Measurements from ENCODE around the gene CHFR.
"Not testable (repeated sequence)": the region's sequence is repeated elsewhere in the genome, so short reads cannot be mapped to it uniquely, and the experiment has no call there.

Gene CHFR

DNA sequence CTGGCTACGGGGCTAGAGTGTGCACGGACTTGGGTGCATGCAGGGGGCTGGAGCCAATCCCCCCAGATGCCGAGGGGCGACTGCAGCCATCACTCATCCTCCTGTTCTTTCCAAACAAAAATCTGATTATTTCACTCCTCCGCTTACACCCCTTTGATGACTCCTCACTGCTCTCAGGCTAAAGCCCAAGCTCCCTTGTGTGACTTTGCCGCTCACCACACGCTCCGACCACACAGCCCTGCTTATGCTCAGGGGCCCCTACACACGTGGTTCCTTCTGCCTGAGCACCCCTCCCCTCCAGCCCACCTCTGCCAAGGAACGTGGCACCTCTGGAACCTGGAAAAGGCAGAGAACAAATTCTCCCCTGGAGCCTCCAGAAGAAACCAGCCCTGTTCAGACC lies 13.7 kb downstream of the CHFR start:
- DNase-seq: no peak

DNA sequence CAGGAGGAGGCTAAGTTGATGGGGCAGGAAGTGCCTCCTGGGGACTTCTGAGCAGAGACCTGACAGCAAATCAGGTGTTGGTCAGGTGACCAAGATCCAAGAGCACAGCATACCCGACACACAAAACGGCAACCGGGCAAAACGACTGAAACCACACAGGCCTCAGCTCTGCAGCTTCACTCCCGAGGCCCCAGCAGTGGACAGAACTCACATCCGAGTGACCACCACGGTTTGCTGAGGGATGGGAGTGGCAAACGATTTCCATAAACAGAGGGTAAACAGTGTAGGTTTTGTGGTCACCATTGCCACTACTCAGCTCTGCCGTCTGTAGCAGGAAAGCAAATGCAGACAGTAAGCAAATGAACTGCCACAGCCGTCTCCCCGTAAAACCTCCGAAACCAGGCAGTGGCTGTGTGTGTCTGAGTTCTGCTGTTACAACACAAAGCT lies 14.4 kb downstream of the CHFR start:
- no peak for DNase-seq

DNA sequence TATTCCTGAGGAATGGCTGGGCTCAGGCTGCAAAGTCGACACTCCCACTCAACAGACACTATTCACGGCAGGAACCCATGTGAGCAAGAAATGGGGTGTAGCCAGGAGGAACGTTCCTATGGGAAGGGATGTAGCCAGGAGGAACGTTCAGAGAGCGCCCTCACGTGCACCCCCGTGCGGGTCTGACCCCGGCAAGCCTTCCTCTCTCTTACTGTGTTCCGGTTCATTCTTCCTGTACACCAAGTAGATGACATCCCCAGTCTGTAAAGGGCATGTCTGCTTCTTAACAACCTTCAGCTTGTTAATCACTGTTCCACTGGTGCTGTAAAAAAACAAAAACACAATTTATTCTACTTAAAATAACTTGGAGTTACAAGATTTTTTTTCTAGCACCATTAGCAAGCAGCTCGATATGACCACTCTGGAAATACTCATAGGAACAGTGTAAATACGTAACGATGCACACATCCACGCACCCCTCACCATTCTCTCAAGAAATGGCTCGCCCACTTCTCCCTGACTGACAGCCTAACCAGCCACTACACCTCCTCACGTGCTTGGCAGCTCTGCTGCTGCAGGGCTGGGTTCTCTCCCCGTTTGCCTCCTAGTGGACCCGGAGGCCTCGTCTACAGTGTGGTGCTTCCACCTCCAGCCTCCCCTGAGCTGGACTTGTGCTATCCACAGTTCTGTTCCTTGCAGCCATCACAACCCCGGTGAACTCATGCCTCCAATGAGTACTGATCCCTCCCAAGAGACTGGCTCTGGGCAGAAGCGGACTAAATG lies 15.1 kb downstream of the CHFR start:
- no peak for DNase-seq

DNA sequence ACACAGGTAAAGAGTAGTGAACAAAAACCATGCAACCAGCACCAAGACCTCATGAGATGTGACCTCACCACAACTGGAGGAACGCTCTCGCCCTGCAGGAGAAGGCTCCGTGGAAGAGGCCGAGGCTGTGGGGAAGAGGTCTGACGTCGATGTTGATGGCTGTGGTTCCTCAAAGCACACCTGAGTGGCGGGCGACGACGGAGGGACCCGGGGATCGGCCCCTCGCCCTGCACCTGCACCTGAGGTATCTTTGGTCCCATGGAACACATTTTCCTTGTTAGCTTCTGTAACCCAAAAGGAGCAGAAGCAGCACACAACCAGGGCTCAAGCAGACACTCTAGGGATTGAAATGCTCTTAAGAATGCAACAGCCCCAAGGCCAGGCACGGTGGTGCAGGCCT lies 17.9 kb downstream of the CHFR start:
- no peak for DNase-seq

DNA sequence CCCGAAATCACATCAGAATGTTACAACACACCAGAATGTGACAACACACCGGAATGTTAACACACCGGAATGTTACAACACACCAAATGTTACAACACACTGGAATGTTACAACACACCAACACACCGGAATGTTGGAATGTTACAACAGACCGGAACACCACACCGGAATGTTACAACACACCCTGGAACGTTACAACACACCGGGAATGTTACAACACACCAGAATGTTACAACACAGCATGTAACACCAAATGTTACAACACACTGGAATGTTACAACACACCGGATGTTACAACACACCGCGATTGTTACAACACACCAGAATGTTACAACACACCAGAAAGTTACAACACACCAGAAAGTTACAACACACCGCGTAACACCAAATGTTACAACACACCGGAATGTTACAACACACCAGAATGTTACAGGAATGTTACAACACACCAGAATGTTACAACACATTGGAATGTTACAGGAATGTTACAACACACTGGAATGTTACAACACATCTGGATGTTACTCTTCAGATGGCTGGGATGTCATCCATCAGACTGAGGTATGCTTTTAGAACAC lies 21.1 kb downstream of the CHFR start:
- DNase-seq: peak; percentile 55

DNA sequence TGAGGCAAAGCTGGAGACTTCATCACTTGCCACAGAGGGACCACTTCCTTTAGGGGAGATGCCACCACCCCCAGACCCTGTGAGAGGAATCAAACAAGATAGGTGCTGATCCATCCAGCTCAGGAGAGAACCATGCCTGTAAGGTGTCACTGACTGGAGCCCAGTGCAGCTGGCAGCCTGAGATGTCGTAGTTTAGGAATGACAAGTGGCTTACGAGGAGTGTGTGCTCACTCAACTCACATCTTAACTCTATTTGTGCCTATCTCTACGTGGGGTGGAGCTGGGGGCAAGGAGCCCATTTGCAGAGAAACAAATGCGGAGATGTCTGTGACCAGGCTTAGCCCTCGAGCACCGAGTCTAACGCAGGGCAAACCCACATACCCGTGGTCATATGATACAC lies 25.8 kb downstream of the CHFR start:
- DNase-seq: no peak

DNA sequence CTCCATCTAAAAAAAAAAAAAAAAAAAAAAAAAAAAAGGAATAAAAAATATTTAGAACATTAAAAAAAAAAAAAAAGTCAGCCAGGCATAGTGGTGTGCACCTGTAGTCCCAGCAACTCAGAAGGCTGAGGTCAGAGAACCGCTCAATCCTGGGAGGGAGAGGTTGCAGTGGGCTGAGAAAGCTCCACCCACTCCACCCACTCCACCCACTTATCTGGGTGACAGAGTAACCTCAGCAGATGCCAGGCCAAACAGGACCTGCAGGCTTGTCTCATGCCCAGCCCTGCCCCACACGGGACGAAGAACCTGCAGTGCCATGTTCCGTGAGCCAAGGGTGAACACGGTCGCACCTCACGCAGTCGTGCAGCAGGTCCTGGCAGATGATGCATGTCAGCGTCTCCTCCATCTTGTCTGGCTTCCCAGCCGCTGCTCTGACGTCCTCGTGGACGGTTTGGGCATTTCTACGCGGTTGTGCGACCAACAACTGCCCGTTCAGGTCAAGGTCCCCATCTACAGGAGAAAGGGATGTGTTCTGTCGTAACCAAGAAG lies 28.6 kb downstream of the CHFR start:
- no peak for DNase-seq

DNA sequence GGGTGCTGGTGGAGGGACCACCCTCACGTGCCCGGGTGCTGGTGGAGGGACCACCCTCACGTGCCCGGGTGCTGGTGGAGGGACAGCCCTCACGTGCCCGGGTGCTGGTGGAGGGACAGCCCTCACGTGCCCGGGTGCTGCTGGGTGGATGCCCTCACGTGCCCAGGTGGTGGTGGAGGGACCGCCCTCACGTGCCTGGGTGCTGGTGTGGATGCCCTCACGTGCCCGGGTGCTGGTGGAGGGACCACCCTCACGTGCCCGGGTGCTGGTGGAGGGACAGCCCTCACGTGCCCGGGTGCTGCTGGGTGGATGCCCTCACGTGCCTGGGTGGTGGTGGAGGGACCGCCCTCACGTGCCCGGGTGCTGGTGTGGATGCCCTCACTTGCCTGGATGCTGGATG lies 30.4 kb downstream of the CHFR start:
- not testable (repeated sequence) for DNase-seq

DNA sequence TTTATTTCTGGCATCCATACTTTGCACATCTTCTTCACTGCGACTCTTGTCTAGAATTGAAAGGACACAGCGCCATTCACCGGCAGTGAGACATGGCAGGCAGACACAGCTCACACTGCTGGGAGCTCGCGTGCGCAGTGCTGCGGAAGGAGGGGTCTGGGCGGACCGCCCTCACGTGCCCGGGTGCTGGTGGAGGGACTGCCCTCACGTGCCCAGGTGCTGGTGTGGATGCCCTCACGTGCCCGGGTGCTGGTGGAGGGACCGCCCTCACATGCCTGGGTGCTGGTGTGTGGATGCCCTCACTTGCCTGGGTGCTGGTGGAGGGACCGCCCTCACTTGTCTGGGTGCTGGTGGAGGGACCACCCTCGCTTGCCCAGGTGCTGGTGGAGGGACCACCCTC lies 30.8 kb downstream of the CHFR start:
- no peak for DNase-seq

DNA sequence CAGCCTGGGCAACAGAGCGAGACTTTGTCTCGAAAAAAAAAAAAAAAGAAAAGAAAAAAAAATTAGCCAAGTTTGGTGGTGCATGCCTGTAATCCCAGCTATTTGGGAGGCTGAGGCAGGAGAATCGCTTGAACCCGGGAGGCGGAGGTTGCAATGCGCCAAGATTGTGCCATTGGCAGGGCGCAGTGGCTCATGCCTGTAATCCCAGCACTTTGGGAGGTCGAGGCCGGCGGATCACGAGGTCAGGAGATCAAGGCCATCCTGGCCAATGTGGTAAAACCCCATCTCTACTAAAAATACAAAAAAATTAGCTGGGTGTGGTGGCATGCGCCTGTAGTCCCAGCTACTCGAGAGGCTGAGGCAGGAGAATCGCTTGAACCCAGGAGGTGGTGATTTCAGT lies 32.2 kb downstream of the CHFR start:
- not testable (repeated sequence) for DNase-seq

DNA sequence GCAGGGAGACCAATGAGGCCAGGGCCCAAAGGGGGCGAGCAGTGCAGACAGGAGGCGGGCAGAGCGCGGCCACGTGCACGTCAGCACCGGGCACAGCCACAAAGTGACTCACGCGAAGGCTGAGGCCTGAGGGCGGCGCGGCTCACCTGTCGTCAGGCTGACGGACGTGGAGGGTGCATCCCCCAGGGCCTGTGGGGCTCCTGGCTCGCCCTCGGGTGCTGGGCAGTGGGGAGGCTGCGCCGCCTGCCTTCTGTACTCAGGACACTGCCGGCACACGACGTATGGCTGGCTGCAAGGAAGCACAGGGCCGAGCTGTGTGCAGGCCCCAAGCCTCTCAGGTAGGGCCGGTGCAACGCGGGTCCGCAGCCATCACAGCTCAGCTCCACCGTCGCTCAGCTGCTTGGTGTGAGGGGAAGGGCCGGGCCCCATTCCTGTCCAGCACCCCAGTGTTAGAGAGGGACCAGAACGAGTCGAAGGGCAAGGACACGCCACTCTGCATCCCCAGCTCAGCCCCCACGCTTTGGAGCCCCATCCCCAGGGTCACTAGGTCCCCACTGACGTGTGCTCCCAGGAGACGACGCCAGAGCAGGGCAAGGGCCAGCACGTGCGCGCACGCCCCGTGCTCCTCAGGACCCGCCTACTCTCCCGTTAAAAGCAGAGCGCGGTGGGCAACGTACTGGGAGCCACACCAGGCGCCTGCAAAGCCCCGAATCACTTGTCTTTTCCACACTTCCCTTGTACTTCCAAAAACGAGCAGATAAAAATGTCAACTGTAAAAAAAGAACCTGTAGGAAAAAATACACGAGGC lies 33.9 kb downstream of the CHFR start:
- no peak for DNase-seq

DNA sequence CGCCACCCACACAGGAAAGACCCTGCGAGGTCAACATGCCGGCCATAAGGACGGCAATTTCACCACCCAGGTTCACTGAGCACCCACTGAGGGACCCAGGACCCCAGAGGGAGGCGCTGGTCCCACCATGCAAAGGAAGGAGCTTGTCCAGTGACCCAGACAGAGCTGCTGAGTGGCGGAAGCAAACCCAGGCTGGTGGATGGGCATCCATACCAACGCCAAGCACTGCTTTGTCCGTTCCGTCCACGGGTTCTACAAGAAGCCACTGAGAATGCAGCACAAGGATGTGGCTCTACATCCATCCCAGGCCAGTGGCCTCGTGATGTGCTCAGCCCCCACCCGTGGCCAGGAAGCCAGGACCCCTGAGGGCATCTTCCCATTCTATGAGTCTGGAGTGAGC lies 34.9 kb downstream of the CHFR start:
- no peak for DNase-seq

DNA sequence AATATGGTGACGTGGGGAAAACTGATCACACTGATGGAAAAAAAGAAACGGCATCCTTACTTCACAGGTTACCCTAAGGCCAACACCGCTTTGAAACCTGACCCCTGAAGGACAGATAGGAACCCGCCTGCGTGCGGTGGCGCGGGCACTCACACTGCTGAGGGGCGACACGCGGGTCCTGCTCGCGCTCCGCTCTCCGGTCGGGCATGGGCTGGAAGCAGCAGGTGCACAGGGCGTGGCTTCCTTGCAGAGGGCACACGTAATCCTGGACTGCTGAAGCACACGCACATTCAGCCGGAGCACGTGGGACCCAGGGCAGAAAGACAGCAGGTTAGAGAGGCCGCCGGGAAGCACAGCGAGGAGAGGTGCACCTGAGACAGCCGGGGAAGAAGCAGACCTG lies 35.9 kb downstream of the CHFR start:
- DNase-seq: no peak

DNA sequence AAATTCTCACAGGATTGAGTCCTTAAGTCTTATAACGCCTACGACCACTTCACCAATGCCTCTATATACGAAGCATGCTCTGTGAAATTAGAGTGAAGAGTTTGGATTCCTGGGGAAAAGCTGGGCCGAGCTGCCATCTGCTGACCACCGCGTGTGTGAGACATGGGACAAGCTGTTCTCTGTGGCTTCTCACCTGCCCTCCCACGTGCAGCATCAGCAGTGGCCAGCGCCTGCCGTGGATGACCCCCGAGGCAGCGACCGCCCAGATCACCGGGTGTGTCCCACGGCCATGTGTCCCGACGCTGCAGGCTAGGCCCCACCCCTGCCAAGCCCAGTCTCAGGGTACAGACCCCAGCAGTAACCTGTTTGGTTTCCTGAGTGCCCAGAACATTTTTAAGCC lies 37.1 kb downstream of the CHFR start:
- DNase-seq: no peak

DNA sequence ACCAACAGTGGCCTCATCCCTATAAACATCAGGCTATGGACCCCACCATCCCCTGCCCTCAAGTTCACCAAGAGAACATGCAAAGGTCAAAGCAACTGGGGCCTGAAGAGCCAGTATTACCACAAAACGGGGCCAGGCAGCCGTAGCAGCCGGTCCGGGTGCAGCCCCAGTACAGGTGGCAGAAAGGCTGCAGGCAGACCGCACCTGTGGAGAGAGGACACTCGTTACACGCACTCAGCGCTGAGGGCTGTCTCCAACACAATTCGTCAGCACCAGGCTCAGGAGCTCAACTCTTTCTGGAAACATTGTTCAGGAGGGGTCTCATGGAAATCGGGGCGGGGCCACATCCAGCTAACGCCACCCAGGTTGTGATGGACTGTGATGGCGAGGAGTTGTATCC lies 38.9 kb downstream of the CHFR start:
- no peak for DNase-seq

DNA sequence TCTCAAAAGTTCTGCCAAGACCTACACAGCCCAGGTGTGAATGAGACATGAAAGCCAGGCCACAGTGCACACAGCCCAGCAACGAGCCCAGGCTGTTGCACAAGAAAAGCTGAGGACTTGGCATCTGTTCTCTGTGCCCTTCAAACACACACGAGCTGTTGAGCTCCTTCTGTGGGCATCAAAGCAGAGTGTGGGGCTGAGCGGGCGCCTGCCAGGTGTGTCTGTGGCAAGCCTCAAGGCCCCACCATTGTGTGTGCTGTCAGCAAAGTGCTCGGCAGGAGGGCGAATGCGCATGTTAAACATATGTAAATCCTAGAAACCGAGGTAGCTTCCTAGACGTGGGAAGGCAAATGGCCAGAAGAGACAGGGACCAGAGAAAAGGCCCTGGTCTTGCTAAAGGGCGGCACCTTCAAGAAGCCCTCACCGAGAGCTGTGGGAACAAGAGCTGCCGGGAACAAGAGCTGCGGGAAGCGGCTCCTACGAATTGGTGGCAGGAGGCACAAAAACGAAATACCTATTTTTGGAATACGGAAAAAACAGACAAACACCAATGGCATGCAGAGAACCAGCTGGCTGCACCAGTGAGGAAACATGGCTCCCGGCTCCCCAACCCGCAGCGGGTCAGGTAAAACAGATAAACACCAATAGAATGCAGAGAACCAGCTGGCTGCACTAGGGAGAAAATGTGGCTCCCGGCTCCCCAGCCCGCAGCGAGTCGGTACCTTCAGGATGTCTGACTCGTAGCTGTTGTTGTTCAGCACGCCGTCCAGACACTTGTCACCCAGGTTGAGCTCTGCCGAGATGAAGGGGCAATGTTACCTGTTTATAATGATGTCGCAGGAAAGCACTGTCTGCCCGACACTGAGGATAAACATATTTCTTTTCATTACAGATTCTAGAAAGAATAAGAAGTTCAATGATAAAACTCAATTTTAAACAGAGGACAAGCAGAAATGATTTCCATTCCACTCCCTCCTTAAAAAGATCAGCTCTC lies 39.7 kb downstream of the CHFR start:
- no peak for DNase-seq

DNA sequence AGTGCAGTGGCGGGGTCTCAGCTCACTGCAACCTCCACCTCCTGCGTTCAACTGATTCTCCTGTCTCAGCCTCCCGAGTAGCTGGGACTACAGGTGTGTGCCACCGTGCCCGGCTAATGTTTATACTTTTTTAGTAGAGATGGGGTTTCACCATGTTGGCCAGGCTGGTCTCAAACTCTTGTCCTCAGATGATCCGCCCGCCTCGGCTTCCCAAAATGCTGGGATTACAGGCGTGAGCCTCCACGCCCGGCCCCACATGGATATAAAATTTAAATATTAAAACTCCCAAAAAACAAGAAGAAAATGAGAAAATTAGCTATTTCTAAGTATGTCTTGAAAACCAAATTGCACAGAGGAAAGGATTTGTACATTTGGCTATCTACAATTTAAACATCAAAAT lies 42.7 kb downstream of the CHFR start:
- not testable (repeated sequence) for DNase-seq

DNA sequence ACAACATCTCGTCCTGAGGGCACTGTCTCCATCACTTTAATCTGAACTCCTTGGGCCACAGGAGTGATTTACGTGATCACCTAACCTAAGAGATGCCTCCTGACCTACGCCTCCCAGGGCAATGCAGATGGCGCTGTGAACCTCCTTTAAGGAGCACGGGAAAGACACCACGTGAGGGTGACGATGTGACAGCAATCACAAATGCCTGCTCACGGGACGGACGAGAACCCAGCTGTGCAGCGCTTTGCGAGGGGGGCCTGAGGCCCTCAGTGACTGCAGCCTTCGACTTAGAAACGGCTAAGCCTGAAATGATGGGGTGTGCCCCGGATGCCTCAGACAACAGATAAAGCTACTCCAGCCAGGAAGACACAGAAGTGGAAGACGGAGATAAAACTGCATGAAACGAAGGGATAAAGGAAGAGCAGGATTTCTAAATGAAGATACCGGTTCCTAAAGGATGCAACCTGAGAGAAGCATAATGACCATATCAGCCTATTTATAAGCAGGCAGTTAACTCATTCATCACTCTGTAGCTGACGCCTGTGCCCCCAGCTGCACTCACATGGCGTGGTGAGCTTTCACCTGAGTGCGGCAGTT lies 44.9 kb downstream of the CHFR start:
- DNase-seq: no peak

DNA sequence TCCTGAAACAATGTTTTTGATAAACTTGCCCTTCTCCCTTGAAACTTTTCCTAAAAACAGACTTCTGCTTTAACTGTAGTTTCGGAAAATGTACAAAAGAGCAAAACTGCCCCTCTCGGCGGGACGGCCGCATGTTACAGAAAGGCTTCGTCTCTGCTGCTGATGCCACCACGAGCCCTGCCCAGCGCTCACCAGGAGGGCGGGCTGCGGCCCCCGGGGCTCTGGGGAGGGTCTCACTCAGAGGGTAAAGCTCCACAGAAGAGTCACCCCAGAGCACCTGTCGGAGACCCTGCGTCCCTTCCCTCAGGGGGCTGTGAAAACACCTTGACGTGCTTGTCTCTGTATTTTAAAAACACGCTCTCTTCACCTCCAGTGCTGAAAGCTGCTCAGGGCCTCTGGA lies 46.3 kb downstream of the CHFR start:
- no peak for DNase-seq

DNA sequence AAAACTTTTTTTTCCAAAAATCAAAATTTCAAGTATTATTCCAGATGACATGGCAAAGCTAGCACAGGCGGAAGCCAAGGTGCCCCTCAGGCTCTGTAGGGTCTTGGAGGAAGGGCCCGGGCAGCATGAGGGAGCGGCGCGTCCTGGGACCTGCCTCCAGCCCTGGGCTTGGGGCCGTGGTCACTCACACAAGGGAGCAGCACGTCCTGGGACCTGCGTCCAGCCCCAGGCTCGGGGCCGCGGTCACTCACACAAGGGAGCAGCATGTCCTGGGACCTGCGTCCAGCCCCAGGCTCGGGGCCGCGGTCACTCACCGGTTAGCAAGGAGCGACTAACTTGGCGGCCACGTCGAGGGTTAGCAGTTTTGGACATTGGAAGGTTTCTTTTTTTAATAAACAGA lies 46.9 kb downstream of the CHFR start:
- DNase-seq: no peak

DNA sequence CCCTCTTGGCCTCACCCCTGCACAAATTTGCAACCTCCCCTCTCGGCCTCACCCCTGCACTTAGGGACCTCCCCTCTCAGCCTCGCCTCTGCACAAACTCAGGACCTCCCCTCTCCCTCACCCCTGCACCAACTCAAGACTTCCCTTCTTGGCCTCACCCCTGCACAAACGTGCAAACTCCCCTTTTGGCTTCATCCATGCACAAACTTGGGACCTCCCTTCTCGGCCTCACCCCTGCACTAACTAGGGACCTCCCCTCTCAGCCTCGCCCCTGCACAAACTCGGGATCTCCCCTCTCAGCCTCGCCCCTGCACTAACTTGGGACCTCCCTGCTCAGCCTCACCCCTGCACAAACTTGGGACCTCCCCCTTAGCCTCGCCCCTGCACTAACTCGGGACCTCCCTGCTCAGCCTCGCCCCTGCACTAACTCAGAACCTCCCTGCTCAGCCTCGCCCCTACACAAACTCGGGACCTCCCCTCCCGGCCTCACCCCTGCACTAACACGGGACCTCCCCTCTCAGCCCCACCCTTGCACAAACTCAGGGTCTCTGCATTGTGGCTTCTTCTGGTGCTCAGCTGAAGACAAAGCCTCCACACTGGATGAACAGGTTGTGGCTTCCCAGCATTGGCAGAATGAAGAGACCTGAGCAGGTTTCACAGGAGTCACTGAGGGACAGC lies 47.7 kb downstream of the CHFR start:
- no peak for DNase-seq

Data from EL (cell line).